T-helper 2 cell treated with Interferon-gamma antibody and Interleukin-4, amounts not matched to agents 5 μg/mL and 100 μg/mL, for 36 hours (primary cell): Measurements from ENCODE around the gene NT5C3A.
A peak's percentile ranks its signal among the peaks of the same experiment; 100 is the strongest.
"Not testable (repeated sequence)": the region's sequence is repeated elsewhere in the genome, so short reads cannot be mapped to it uniquely, and the experiment has no call there.

Experiments used
- DNase-seq: peaks from one replicate; pipeline ENCODE4 v3.0.0; 2021; ENCODE audit warnings: low spot score
- H3K27ac Mint-ChIP-seq: one replicate; pipeline ENCODE4 v1.8.0; 2021; ENCODE audit warnings: mild to moderate bottlenecking, mixed read lengths
- H3K27me3 Mint-ChIP-seq: one replicate; pipeline ENCODE4 v1.8.0; 2021; ENCODE audit warnings: low read depth, mixed read lengths
- H3K36me3 Mint-ChIP-seq: one replicate; pipeline ENCODE4 v1.8.0; 2021; ENCODE audit warnings: low read depth, mixed read lengths
- H3K4me1 Mint-ChIP-seq: one replicate; pipeline ENCODE4 v1.8.0; 2021; ENCODE audit warnings: low read depth, mixed read lengths
- H3K4me3 Mint-ChIP-seq: one replicate; pipeline ENCODE4 v1.8.0; 2022; ENCODE audit warnings: mild to moderate bottlenecking, moderate library complexity, mixed read lengths
- H3K9me3 Mint-ChIP-seq: one replicate; pipeline ENCODE4 v1.8.0; 2021; ENCODE audit warnings: mixed read lengths

Gene NT5C3A

DNA sequence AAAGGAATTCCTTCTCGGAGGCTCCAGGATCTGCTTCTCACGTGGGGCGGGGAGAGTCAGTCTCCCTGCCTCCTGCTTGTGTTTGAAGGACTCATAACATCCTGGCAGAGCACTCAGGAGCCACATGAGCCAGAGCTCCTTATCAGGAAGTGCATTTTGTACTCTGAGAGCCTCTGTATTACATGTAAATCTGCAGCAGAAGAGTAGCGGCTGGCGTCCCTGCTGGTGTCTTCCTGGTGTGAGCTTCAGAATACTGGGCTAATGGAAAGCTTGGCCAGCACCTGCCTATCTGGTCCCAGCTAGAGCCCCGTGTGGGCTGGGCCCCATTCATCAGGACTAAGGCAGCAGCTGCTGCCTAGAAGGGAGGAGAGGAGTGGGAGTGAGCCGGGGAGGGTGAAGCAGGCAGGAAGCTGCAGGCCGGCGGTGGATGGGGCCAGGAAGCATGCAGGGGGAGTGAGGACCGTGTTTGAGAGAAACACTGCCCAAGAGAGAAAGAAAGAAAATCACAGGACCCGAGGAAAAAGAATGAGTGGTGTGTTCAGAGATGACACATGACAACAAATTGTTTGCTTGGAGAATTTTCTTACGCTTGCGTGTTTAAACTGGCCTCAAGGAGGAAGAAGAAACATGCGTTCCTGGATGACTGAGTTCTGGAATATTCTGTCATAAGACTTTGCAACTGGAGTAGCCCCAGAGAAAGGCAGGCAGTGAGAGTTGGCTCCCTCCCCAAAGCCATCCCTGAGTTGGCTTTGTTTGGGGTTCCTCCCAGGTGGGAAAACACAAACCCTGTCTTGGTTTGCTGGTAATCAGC, 64.0 kb downstream of the NT5C3A start:
- peak overlapping the region; percentile 15 for H3K4me3 Mint-ChIP-seq
- not testable (repeated sequence) for H3K27me3 Mint-ChIP-seq, DNase-seq, H3K36me3 Mint-ChIP-seq, H3K9me3 Mint-ChIP-seq, H3K27ac Mint-ChIP-seq, H3K4me1 Mint-ChIP-seq

DNA sequence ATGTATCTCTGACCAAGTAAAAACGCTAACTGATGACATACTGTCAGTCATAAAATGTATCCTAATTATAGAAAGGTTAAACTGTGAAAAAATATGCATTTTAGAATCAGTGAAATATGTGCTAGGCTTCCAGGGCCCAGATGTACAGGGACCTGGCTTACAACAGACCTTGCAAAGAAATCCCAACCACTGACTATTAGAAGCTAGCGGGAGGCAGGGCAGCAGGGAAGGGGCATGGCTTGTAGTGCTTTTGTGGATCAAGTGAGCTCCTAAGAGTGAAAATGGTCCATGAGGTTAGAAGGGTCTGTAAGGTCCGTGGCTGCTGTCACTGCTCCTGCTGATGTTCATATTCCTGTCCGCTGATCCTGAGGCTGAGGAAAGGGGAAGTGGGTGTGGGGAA, 64.6 kb downstream of the NT5C3A start:
- H3K9me3 Mint-ChIP-seq, H3K4me1 Mint-ChIP-seq, H3K27ac Mint-ChIP-seq, H3K27me3 Mint-ChIP-seq, H3K36me3 Mint-ChIP-seq, DNase-seq, H3K4me3 Mint-ChIP-seq: not testable (repeated sequence)

DNA sequence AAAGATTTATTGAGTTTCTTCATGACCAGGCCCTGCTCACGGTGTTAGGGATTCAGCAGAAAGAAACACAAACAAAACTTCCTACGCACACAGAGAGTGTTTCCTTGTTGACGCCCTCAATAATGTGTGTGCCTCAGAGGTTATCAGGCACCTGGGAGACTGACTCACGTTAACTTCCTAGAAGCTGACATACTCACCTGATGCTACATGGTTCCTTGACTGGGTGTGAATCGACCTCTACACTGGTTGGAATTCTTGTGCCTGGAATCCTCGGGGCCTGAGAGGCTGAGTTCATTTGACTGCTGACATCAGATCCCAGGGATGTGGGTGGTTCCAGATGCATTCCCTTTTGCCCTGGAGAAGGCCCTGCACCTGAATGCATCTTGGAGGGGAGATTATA, 69.8 kb downstream of the NT5C3A start:
- not testable (repeated sequence) for H3K27me3 Mint-ChIP-seq, H3K27ac Mint-ChIP-seq, H3K36me3 Mint-ChIP-seq, H3K9me3 Mint-ChIP-seq, H3K4me3 Mint-ChIP-seq, DNase-seq
- H3K4me1 Mint-ChIP-seq, result peaks cover 14% of the 10 kb centered on the region

DNA sequence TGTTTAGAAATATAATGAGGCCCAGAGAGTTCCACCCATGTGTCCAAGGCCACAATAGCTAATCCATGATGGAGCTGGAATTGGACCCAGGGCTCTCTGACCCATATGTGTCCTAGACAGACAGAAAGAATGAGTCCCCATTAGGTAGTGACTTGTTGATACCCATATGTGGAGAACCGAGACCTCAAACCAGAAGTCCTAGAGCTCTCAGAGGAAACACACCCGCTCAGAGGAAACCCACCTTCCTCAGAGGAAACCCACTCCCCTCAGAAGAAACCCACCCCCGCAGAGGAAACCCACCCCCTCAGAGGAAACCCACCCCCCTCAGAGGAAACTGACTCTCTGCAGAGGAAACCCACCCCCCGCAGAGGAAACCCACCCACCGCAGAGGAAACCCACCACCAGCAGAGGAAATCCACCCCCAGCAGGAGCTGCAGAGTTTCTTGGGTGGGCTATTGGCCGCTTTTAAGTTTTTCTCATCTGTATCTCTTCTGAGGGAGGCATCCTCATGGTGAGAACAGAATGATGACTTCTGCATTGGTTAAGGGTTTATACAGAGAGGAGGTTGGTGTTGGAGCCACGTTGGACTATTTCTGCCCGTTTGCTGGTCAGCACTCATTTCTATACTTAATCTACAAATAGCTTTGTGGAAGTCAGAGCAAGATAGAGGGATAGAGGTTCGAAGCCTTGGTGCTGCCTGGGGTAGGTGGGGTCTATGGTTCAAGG, 70.4 kb downstream of the NT5C3A start:
- not testable (repeated sequence) for H3K36me3 Mint-ChIP-seq, DNase-seq, H3K4me3 Mint-ChIP-seq, H3K9me3 Mint-ChIP-seq, H3K27ac Mint-ChIP-seq, H3K27me3 Mint-ChIP-seq
- H3K4me1 Mint-ChIP-seq, result peaks cover 14% of the 10 kb centered on the region

DNA sequence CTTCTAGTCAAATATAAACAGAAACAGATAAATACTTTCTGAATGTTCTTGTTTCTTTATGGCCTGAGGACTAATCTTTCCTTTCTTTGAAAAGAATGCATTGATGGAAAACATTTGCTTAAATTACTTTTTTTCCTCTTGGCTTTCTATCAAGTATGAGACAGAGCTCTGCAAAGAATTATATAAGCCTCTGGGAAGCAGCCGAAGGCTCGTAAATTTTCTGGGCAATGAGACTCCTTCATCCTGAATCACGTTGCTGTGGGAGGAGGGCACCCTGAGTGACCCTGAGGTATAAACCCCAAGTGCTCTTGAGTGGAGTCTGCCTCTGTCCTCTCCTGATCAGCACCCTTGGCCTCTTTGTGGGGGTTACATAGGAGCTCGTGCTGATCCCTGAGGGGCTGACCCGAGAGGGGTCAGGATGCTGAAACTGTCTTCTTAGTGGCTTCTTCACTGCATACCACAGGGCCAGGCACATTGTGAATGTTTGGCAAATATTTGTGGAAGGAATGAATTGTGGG, 71.4 kb downstream of the NT5C3A start:
- peaks cover 14% of the 10 kb centered on the region for H3K4me1 Mint-ChIP-seq
- DNase-seq, H3K9me3 Mint-ChIP-seq, H3K27me3 Mint-ChIP-seq, H3K36me3 Mint-ChIP-seq, H3K27ac Mint-ChIP-seq, H3K4me3 Mint-ChIP-seq: not testable (repeated sequence)

- not testable (repeated sequence) for H3K36me3 Mint-ChIP-seq, DNase-seq, H3K27me3 Mint-ChIP-seq, H3K27ac Mint-ChIP-seq, H3K9me3 Mint-ChIP-seq
- Mint-ChIP-seq H3K4me1 (peaks cover 14% of the 10 kb centered on the region), H3K4me3 (peak overlapping the region; percentile 27)
Measured at GRCh38 chr7:32988148-32988547, 74.4 kb downstream of the NT5C3A start.

- H3K27me3 Mint-ChIP-seq, DNase-seq, H3K27ac Mint-ChIP-seq, H3K9me3 Mint-ChIP-seq, H3K4me1 Mint-ChIP-seq, H3K36me3 Mint-ChIP-seq, H3K4me3 Mint-ChIP-seq: not testable (repeated sequence)
Measured at GRCh38 chr7:32979902-32980301, 82.7 kb downstream of the NT5C3A start.

DNA sequence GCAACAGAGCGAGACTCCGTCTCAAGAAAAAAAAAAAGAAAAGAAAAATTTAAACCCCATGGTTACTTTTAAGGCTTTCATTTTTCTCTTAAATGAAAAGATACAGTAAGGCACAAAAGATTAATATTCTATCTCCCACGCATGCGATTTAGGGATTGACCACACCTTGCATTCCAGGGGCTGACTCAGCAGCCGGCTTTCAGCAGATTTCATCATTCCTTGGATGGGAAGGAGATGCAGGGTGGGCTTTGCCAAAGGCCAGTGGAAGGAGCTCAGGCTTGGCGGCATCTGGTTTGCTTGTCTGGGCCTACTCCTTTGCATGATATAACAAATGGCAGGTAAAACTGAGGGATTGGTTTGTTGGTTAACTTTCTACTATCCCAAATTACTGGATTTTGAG, 83.3 kb downstream of the NT5C3A start:
- not testable (repeated sequence) for H3K27me3 Mint-ChIP-seq, H3K4me1 Mint-ChIP-seq, H3K36me3 Mint-ChIP-seq, H3K4me3 Mint-ChIP-seq, H3K27ac Mint-ChIP-seq, H3K9me3 Mint-ChIP-seq, DNase-seq

DNA sequence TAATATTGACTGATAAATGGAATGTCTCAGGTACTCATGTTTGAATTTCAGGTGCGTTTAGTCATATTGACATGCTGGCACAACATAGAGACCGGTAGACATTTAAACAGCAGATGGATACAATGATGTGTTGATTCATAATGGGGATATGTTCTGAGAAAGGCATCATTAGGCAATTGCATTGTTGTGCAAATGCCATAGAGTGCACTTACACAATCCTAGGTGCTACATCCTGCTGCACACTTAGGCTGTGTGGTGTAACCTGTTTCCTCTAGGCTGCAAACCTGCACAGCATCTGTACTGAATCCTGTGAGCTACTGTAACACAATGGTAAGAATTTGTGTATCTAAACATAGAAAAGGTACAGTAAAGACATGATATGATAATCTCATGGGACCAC, 85.4 kb downstream of the NT5C3A start:
- H3K36me3 Mint-ChIP-seq, H3K27ac Mint-ChIP-seq, H3K9me3 Mint-ChIP-seq, H3K4me1 Mint-ChIP-seq, DNase-seq, H3K4me3 Mint-ChIP-seq, H3K27me3 Mint-ChIP-seq: not testable (repeated sequence)

DNA sequence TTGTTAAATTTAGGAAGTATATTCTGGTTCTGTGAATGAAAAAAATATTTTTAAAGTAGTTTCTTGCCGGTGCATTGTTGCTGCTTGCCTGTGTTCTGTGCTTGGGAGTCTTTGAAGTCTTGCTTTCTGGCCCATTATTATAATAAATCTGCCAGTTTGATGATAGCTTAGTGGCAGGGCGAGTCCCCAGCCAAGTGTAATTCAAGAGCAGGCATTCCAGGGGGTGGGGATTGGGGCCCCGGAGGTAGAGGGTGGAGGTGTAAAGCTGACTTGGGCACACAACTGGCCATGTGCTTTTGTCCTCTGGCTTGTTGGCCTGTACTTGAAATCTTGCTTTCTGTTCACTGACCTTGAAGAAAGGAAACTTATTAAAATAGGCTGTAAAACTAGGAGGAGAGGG, 90.6 kb downstream of the NT5C3A start:
- H3K9me3 Mint-ChIP-seq, H3K27ac Mint-ChIP-seq, H3K4me1 Mint-ChIP-seq, DNase-seq, H3K27me3 Mint-ChIP-seq, H3K4me3 Mint-ChIP-seq, H3K36me3 Mint-ChIP-seq: not testable (repeated sequence)

- not testable (repeated sequence) for H3K36me3 Mint-ChIP-seq, H3K27me3 Mint-ChIP-seq, H3K4me1 Mint-ChIP-seq, H3K4me3 Mint-ChIP-seq, H3K27ac Mint-ChIP-seq, H3K9me3 Mint-ChIP-seq, DNase-seq
Measured at GRCh38 chr7:32967268-32967582, 95.4 kb downstream of the NT5C3A start.

GRCh38 chr7:32966489-32967267, 95.9 kb downstream of the NT5C3A start:
- not testable (repeated sequence) for H3K27me3 Mint-ChIP-seq, H3K4me3 Mint-ChIP-seq, H3K9me3 Mint-ChIP-seq, H3K4me1 Mint-ChIP-seq, H3K36me3 Mint-ChIP-seq, H3K27ac Mint-ChIP-seq, DNase-seq

GRCh38 chr7:32964461-32965159, 98.0 kb downstream of the NT5C3A start:
- H3K27ac Mint-ChIP-seq, H3K36me3 Mint-ChIP-seq, H3K9me3 Mint-ChIP-seq, H3K4me3 Mint-ChIP-seq, DNase-seq, H3K4me1 Mint-ChIP-seq: not testable (repeated sequence)
- H3K27me3 Mint-ChIP-seq, result peaks cover 13% of the 10 kb centered on the region
